LNCAP (cell line): ENCODE data around the gene DYNLL2.

Experiments
- TF ChIP-seq, protein P1 (sequence below): fragments of 450-650 bp; IDR thresholded peaks from 2 replicates; pipeline ENCODE4 v1.5.1; 2017; ENCODE audit warnings: mild to moderate bottlenecking

Gene DYNLL2

DNA sequence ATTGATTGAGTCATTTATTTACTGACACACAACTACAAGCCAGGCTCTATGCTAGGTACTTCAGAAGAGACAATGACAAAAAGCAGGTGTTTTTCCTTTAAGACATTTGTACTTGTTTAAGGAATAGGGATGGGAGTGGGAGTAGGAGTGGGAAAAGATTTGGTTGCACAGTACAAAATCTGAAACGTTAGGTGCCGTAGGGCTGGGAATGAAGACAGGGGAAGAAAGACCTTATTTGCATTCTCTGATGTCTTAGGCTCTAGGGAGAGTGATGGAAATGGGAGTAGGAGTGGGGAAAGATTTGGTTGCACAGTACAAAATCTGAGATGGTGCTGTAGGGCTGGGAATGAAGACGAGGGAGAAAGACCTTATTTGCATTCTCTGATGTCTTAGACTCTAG, 36.3 kb downstream of the DYNLL2 start:
- TF ChIP-seq, protein P1, sequence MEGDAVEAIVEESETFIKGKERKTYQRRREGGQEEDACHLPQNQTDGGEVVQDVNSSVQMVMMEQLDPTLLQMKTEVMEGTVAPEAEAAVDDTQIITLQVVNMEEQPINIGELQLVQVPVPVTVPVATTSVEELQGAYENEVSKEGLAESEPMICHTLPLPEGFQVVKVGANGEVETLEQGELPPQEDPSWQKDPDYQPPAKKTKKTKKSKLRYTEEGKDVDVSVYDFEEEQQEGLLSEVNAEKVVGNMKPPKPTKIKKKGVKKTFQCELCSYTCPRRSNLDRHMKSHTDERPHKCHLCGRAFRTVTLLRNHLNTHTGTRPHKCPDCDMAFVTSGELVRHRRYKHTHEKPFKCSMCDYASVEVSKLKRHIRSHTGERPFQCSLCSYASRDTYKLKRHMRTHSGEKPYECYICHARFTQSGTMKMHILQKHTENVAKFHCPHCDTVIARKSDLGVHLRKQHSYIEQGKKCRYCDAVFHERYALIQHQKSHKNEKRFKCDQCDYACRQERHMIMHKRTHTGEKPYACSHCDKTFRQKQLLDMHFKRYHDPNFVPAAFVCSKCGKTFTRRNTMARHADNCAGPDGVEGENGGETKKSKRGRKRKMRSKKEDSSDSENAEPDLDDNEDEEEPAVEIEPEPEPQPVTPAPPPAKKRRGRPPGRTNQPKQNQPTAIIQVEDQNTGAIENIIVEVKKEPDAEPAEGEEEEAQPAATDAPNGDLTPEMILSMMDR, result no peak

DNA sequence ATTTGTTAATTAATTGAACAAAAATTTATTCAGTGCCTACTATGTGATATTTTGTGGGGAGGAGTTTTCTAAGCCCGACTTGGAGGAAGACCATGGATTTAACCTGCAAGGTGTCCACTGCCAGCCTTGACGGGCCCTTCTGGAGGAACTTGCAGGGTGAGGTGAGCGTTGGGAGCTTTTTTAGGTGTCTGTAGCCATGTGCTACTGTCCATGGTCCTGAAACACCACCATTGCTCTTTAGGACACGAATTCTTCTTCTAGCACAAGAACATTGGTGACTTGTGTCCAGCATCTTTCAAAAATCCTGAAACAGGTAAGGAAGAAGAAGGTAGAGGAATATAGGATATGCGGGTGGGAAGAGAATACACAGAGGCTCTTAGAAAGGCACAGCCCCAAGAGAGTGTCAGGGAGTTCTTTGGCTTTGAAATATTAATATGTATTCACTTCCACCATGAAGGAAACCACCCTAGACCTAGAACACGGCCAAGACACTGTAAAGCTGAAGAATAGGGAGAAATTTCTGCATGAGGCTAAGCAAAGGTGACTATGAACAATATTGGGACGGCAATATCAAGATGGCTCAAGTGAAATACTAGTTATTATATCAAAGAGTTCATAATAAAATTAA, 37.1 kb downstream of the DYNLL2 start:
- TF ChIP-seq, protein P1, result no peak

DNA sequence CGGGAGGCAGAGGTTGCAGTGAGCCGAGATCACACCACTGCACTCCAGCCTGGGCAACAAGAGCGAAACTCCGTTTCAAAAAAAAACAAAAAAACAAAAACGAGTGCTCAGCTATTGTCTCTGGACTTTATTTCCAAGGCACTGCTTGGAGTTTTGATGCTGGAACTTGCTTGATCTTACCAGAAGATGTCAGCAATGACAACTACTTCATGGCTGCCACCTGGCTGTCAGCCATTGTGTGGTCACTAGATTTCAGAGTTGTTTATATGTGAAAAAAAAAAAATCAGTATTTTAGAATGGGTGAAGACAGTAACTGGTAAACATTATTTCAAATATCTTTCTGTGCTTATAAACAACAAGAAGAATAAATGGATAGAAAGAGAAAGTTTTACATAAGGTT, 38.7 kb downstream of the DYNLL2 start:
- TF ChIP-seq, protein P1, result peak; percentile 48; the same call in 1 of the 2 replicates

DNA sequence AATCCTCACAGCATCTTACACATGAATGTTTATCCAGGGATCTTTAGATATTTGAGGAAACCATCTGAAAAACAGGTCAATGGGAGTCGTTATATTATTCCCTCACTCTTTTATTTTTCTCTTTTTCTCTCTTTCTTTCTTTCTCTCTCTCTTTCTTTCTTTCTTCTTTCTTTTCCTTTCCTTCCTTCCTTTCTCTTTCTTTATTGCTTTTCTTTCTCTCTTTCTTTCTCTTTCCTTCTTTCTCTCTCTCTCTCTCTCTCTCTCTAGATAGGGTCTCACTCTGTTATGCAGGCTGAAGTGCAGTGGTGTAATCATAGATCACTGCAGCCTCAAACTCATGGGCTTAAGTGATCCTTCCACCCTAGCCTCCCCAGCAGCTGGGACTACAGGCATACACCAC, 44.6 kb downstream of the DYNLL2 start:
- TF ChIP-seq, protein P1, result no peak

DNA sequence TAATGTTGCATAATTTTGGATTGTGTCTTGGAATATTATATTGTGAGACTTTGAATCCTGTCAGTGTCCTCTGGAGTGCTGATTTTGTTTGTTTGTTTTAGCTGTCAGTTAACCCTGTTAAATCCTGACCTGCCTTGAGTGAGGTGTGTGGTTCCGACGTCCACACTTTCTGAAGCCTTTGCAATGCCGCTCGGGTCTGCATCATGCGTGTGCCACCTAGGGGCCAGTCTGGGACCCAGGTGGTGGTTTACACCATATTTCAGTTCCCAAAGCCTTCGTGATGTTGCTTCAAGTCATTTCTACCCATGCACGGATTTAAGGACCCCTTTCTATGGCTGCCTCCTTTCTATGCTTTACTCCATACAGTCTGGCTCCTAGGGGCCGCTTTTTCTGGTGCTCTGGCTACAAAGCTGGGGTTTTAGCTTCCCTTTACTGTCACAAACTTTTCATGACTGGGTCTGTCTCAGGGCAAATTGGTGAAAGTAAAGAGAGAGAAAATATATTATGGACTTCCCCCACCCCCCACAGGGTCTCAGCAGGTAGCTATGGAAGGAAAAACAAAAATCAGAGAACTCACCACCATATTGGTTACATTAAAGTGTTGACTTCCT, 53.6 kb downstream of the DYNLL2 start:
- TF ChIP-seq, protein P1, result peak; percentile 71

DNA sequence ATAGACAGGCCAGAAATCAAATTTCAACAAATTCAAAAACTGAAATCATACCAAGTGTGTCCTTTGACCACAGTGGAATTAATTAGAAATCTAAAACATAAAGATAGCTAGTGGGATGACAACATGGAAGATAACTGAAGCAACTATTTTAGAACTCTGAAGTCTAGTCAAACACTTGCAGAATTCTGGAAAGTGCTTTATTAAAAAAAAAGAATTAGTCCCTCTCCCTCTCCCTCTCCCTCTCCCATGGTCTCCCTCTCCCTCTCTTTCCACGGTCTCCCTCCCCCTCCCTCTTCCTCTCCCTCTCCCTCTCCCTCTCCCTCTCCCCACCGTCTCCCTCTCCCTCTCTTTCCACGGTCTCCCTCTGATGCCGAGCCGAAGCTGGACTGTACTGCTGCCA, 58.3 kb downstream of the DYNLL2 start:
- TF ChIP-seq, protein P1, result no peak

DNA sequence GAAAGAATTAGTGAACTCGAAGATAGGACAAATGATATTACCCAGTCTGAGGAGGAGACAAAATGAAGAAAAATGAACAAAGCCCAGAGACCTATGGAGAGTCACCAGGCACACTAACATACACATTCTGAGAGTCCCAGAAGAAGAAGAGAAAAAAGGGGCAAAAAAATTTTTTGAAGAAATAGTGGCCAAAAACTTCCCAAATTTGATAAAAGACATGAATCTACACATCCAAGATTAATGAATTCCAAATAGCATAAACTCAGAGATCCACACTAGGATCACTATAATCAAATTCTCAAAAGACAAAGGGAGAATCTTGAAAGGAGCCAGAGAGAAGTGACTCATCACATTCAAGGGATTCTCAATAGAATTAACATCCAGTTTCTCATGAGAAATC, 61.6 kb downstream of the DYNLL2 start:
- TF ChIP-seq, protein P1, result no peak
